ENCODE data around the gene FKBP15. TPM values are rescaled to one million over a fixed set of nuclear protein-coding genes. Genes with fewer than 3 reads are reported as not detected.

FKBP15 gene
- total and polyA plus RNA-seq, 9 donors, result 16.8 to 24.2 (median 20.1) TPM

DNA sequence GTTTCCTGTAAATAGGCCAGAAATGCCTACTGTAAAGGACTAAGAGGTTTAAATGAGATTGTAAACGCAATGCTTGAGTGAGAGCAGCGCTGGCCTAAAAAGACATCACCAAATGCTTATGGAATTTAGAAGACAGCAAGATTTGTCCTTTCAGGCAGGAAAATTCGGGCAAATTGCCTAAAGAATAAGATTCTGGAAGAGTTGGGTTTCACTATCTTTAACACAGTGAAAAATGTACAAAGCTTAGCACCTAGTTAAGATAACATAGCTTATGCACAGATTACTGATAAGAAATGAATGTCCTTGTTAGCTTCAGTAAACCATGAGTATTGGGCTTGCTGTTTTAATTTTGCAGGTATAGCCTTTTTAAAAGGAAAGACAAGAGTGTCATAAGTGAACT, 4.7 kb downstream of the FKBP15 start:
- no CpG with 5 or more reads among the region's 3 CpGs for WGBS (ENCODE audit: insufficient coverage)
- H3K27ac ChIP-seq (ENCODE audit: low read length), result no peak overlapping the region
- H3K4me3 ChIP-seq (ENCODE audit: low read length), result no peak overlapping the region
- H3K36me3 ChIP-seq (ENCODE audit: control insufficient read depth, insufficient read depth, low read length), result no peaks in the 10 kb centered on the region
- peaks cover 2% of the 10 kb centered on the region for H3K9me3 ChIP-seq (replicated peaks; ENCODE audit: control insufficient read depth, low read depth, low read length)
- no peak for DNase-seq
- H3K27me3 ChIP-seq (ENCODE audit: control insufficient read depth, insufficient read depth, low read length), result no peaks in the 10 kb centered on the region
- peaks cover 7% of the 10 kb centered on the region for H3K4me1 ChIP-seq (ENCODE audit: control insufficient read depth, insufficient read depth, low read length)

DNA sequence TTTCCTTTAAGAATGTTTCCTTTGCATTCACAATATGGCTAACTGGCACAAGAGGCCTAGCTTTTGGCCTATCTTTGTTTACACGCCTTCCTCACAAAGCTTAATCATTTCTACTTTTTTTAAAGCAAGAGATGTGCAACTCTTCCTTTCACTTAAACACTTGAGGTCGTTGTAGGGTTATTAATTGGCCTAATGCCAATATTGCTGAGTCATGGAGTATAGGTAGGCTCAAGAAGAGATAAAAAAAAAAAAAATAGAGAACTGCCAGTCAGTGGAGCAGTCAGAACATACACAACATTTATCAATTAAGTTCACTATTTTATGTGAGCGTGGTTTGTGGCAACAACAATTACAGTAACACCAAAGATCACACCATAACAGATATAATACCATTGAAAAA, 5.9 kb downstream of the FKBP15 start:
- no peak overlapping the region for H3K27ac ChIP-seq (ENCODE audit: low read length)
- H3K4me1 ChIP-seq (ENCODE audit: control insufficient read depth, insufficient read depth, low read length), result peaks cover 3% of the 10 kb centered on the region
- H3K36me3 ChIP-seq (ENCODE audit: control insufficient read depth, insufficient read depth, low read length), result peaks cover 4% of the 10 kb centered on the region
- H3K27me3 ChIP-seq (ENCODE audit: control insufficient read depth, insufficient read depth, low read length), result no peaks in the 10 kb centered on the region
- no CpG with 5 or more reads among the region's 3 CpGs for WGBS (ENCODE audit: insufficient coverage)
- peaks cover 2% of the 10 kb centered on the region for H3K9me3 ChIP-seq (replicated peaks; ENCODE audit: control insufficient read depth, low read depth, low read length)
- H3K4me3 ChIP-seq (ENCODE audit: low read length), result no peak overlapping the region
- peak; percentile 10 for DNase-seq

DNA sequence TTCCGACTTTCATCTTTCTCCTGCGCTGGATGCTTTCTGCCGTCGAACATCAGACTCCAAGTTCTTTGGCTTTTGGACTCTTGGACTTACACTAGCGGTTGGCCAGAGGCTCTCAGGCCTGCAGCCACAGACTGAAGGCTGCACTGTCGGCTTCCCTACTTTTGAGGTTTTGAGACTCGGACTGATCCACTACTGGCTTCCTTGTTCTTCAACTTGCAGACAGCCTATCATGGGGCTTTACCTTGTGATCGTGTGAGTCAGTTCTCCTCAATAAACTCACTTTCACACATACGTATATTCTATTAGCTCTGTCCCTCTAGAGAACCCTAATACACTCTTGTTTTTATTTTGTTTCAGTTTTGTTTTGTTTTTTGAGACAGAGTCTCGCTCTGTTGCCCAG, 10.3 kb downstream of the FKBP15 start:
- 94% methylated on average over 7 of the region's 10 CpGs for WGBS (ENCODE audit: insufficient coverage)
- no peaks in the 10 kb centered on the region for H3K27me3 ChIP-seq (ENCODE audit: control insufficient read depth, insufficient read depth, low read length)
- no peaks in the 10 kb centered on the region for H3K4me1 ChIP-seq (ENCODE audit: control insufficient read depth, insufficient read depth, low read length)
- H3K4me3 ChIP-seq (ENCODE audit: low read length), result no peak overlapping the region
- no peak overlapping the region for H3K27ac ChIP-seq (ENCODE audit: low read length)
- DNase-seq, result peak; percentile 17
- H3K9me3 ChIP-seq (replicated peaks; ENCODE audit: control insufficient read depth, low read depth, low read length), result peaks cover 2% of the 10 kb centered on the region
- H3K36me3 ChIP-seq (ENCODE audit: control insufficient read depth, insufficient read depth, low read length), result peaks cover 20% of the 10 kb centered on the region

DNA sequence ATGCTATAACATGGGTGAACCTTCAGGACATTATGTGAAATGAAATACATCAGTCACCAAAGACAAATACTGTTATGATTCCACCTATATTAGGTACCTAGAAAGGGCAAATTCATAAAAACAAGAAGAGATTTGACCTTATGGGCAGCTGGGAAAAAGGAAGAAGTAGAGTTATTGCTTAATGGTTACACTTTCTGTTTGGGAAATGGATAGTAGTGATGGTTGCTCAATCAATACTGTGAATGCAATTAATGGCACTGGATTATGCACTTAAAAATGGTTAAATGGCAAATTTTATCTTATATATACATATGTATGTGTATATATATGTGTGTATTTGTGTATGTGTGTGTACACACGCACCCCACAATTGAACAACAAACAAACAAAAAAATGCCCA, 15.2 kb downstream of the FKBP15 start:
- no peak overlapping the region for H3K4me3 ChIP-seq (ENCODE audit: low read length)
- no peak for DNase-seq
- no peaks in the 10 kb centered on the region for H3K9me3 ChIP-seq (replicated peaks; ENCODE audit: control insufficient read depth, low read depth, low read length)
- peaks cover 24% of the 10 kb centered on the region for H3K36me3 ChIP-seq (ENCODE audit: control insufficient read depth, insufficient read depth, low read length)
- WGBS (ENCODE audit: insufficient coverage), result no CpG with 5 or more reads among the region's 1 CpG
- H3K27me3 ChIP-seq (ENCODE audit: control insufficient read depth, insufficient read depth, low read length), result no peaks in the 10 kb centered on the region
- H3K27ac ChIP-seq (ENCODE audit: low read length), result no peak overlapping the region
- no peaks in the 10 kb centered on the region for H3K4me1 ChIP-seq (ENCODE audit: control insufficient read depth, insufficient read depth, low read length)

GRCh38 chr9:113205432-113205831, 15.6 kb downstream of the FKBP15 start:
- Histone ChIP-seq H3K9me3 (replicated peaks; ENCODE audit: control insufficient read depth, low read depth, low read length) (no peaks in the 10 kb centered on the region), H3K4me1 (ENCODE audit: control insufficient read depth, insufficient read depth, low read length) (no peaks in the 10 kb centered on the region), H3K27ac (ENCODE audit: low read length) (no peak overlapping the region), H3K36me3 (ENCODE audit: control insufficient read depth, insufficient read depth, low read length) (peaks cover 24% of the 10 kb centered on the region), H3K4me3 (ENCODE audit: low read length) (no peak overlapping the region), H3K27me3 (ENCODE audit: control insufficient read depth, insufficient read depth, low read length) (no peaks in the 10 kb centered on the region)
- no CpG with 5 or more reads among the region's 2 CpGs for WGBS (ENCODE audit: insufficient coverage)
- peak; percentile 31 for DNase-seq

GRCh38 chr9:113199683-113200329, 21.3 kb downstream of the FKBP15 start:
- no peaks in the 10 kb centered on the region for H3K9me3 ChIP-seq (replicated peaks; ENCODE audit: control insufficient read depth, low read depth, low read length)
- H3K4me3 ChIP-seq (ENCODE audit: low read length), result no peak overlapping the region
- no peak for DNase-seq
- H3K4me1 ChIP-seq (ENCODE audit: control insufficient read depth, insufficient read depth, low read length), result no peaks in the 10 kb centered on the region
- H3K27me3 ChIP-seq (ENCODE audit: control insufficient read depth, insufficient read depth, low read length), result no peaks in the 10 kb centered on the region
- H3K27ac ChIP-seq (ENCODE audit: low read length), result no peak overlapping the region
- WGBS (ENCODE audit: insufficient coverage), result 100% methylated on average over 2 of the region's 4 CpGs
- H3K36me3 ChIP-seq (ENCODE audit: control insufficient read depth, insufficient read depth, low read length), result peaks cover 26% of the 10 kb centered on the region

- H3K4me3 ChIP-seq (ENCODE audit: low read length), result no peak overlapping the region
- no peaks in the 10 kb centered on the region for H3K27me3 ChIP-seq (ENCODE audit: control insufficient read depth, insufficient read depth, low read length)
- peaks cover 30% of the 10 kb centered on the region for H3K36me3 ChIP-seq (ENCODE audit: control insufficient read depth, insufficient read depth, low read length)
- H3K27ac ChIP-seq (ENCODE audit: low read length), result no peak overlapping the region
- no peaks in the 10 kb centered on the region for H3K4me1 ChIP-seq (ENCODE audit: control insufficient read depth, insufficient read depth, low read length)
- WGBS (ENCODE audit: insufficient coverage), result no CpG with 5 or more reads among the region's 2 CpGs
- no peaks in the 10 kb centered on the region for H3K9me3 ChIP-seq (replicated peaks; ENCODE audit: control insufficient read depth, low read depth, low read length)
- no peak for DNase-seq
These were observed 28.6 kb downstream of the FKBP15 start for GRCh38 chr9:113192455-113192854.

- Histone ChIP-seq H3K4me3 (ENCODE audit: low read length) (no peak overlapping the region), H3K36me3 (ENCODE audit: control insufficient read depth, insufficient read depth, low read length) (peaks cover 55% of the 10 kb centered on the region), H3K27me3 (ENCODE audit: control insufficient read depth, insufficient read depth, low read length) (no peaks in the 10 kb centered on the region), H3K9me3 (replicated peaks; ENCODE audit: control insufficient read depth, low read depth, low read length) (no peaks in the 10 kb centered on the region), H3K4me1 (ENCODE audit: control insufficient read depth, insufficient read depth, low read length) (no peaks in the 10 kb centered on the region), H3K27ac (ENCODE audit: low read length) (no peak overlapping the region)
- WGBS (ENCODE audit: insufficient coverage), result 94% methylated on average over 5 of the region's 9 CpGs
- peak; percentile 64 for DNase-seq
These were observed 33.0 kb downstream of the FKBP15 start for GRCh38 chr9:113187929-113188595.

GRCh38 chr9:113186137-113186755, 34.8 kb downstream of the FKBP15 start:
- H3K4me3 ChIP-seq (ENCODE audit: low read length), result no peak overlapping the region
- H3K27me3 ChIP-seq (ENCODE audit: control insufficient read depth, insufficient read depth, low read length), result no peaks in the 10 kb centered on the region
- no peak for DNase-seq
- H3K9me3 ChIP-seq (replicated peaks; ENCODE audit: control insufficient read depth, low read depth, low read length), result no peaks in the 10 kb centered on the region
- 95% methylated on average over 7 of the region's 7 CpGs for WGBS (ENCODE audit: insufficient coverage)
- H3K4me1 ChIP-seq (ENCODE audit: control insufficient read depth, insufficient read depth, low read length), result no peaks in the 10 kb centered on the region
- H3K27ac ChIP-seq (ENCODE audit: low read length), result no peak overlapping the region
- peaks cover 62% of the 10 kb centered on the region for H3K36me3 ChIP-seq (ENCODE audit: control insufficient read depth, insufficient read depth, low read length)

DNA sequence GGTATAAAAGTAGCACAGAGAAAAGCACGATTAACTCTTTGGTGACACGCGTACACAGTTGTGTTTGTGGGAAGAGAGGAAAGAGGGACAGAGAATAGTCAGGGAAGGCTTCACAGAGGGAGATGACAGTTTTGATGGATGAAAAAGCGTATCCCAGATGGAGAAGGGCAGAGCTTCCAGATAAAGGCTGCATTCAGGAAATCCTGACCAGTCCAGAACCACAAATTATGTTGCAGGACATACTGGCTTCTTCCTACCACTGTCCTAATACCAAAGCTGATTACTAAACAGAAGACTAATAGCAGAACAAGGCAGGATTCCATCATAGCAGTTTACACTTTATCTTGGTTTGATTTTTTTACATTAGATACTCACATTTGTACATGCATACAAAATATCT, 35.8 kb downstream of the FKBP15 start:
- 97% methylated on average over 3 of the region's 4 CpGs for WGBS (ENCODE audit: insufficient coverage)
- Histone ChIP-seq H3K27ac (ENCODE audit: low read length) (no peak overlapping the region), H3K4me3 (ENCODE audit: low read length) (no peak overlapping the region), H3K36me3 (ENCODE audit: control insufficient read depth, insufficient read depth, low read length) (peaks cover 61% of the 10 kb centered on the region), H3K9me3 (replicated peaks; ENCODE audit: control insufficient read depth, low read depth, low read length) (no peaks in the 10 kb centered on the region), H3K27me3 (ENCODE audit: control insufficient read depth, insufficient read depth, low read length) (no peaks in the 10 kb centered on the region), H3K4me1 (ENCODE audit: control insufficient read depth, insufficient read depth, low read length) (no peaks in the 10 kb centered on the region)
- DNase-seq, result no peak

Data from muscle of leg (tissue), 11 donors.